ENCODE data around the gene EEPD1. TPM values are rescaled to one million over a fixed set of nuclear protein-coding genes. Genes with fewer than 3 reads are reported as not detected.
A peak's percentile ranks its signal among the peaks of the same experiment; 100 is the strongest.
"Not testable (repeated sequence)": the region's sequence is repeated elsewhere in the genome, so short reads cannot be mapped to it uniquely, and the experiment has no call there.

Gene EEPD1
- total and polyA plus RNA-seq, 7 experiments from 2014 or later: 2.2 to 15.8 (median 11.3) TPM

GRCh38 chr7:36244429-36244828 is 91.4 kb downstream of the EEPD1 start:
- no peaks in the 10 kb centered on the region for H3K4me1 ChIP-seq (ENCODE audit: control insufficient read depth in 2 of 2, insufficient read depth in 2 of 2, low read length in 2 of 2)
- H3K4me1 Mint-ChIP-seq: peaks cover 0 to 4% (median 0%) of the 10 kb centered on the region in 7 donors
- intact Hi-C loops (cut with micrococcal nuclease): no loop called here
- ATAC-seq: no peak
- no peaks in the 10 kb centered on the region for H3K9me3 ChIP-seq (ENCODE audit: control insufficient read depth in 2 of 3, low read length in 3 of 3)
- peaks cover 0 to 2% (median 0%) of the 10 kb centered on the region in 5 donors for H3K27me3 Mint-ChIP-seq
- H3K9me3 Mint-ChIP-seq: no peaks in the 10 kb centered on the region
- no peaks in the 10 kb centered on the region for H3K27me3 ChIP-seq (ENCODE audit: control insufficient read depth in 2 of 2, insufficient read depth in 2 of 2, low read length in 2 of 2)
- no peak overlapping the region for H3K4me3 Mint-ChIP-seq
- no peaks in the 10 kb centered on the region for H3K36me3 ChIP-seq (ENCODE audit: control insufficient read depth in 2 of 3, insufficient read depth in 3 of 3, low read length in 3 of 3)
- CTCF ChIA-PET: no interaction called here
- H3K36me3 Mint-ChIP-seq: no peaks in the 10 kb centered on the region
- no peak overlapping the region for H3K4me3 ChIP-seq (ENCODE audit: low read length)
- POLR2A ChIA-PET: no interaction called here
- no peak for DNase-seq
- H3K27ac ChIP-seq (ENCODE audit: low read depth, low read length): no peak overlapping the region
- H3K27ac Mint-ChIP-seq: no peak overlapping the region

GRCh38 chr7:36245684-36246299 is 92.7 kb downstream of the EEPD1 start:
- H3K4me3 Mint-ChIP-seq: no peak overlapping the region
- CTCF ChIA-PET: no interaction called here
- Histone ChIP-seq H3K4me1 (ENCODE audit: control insufficient read depth in 2 of 2, insufficient read depth in 2 of 2, low read length in 2 of 2) (no peaks in the 10 kb centered on the region), H3K4me3 (ENCODE audit: low read length) (no peak overlapping the region), H3K27me3 (ENCODE audit: control insufficient read depth in 2 of 2, insufficient read depth in 2 of 2, low read length in 2 of 2) (no peaks in the 10 kb centered on the region), H3K27ac (ENCODE audit: low read depth, low read length) (no peak overlapping the region), H3K36me3 (ENCODE audit: control insufficient read depth in 2 of 3, insufficient read depth in 3 of 3, low read length in 3 of 3) (no peaks in the 10 kb centered on the region), H3K9me3 (ENCODE audit: control insufficient read depth in 2 of 3, low read length in 3 of 3) (no peaks in the 10 kb centered on the region)
- no peak overlapping the region for H3K27ac Mint-ChIP-seq
- no peak for DNase-seq
- H3K27me3 Mint-ChIP-seq: peaks cover 0 to 2% (median 0%) of the 10 kb centered on the region in 5 donors
- ATAC-seq: no peak
- intact Hi-C loops (cut with micrococcal nuclease): no loop called here
- peaks cover 0 to 4% (median 0%) of the 10 kb centered on the region in 7 donors for H3K4me1 Mint-ChIP-seq
- no peaks in the 10 kb centered on the region for H3K36me3 Mint-ChIP-seq
- no peaks in the 10 kb centered on the region for H3K9me3 Mint-ChIP-seq
- POLR2A ChIA-PET: no interaction called here

- Mint-ChIP-seq H3K36me3 (peaks cover 0 to 10% (median 3%) of the 10 kb centered on the region in 5 donors), H3K27me3 (peaks cover 0 to 2% (median 0%) of the 10 kb centered on the region in 5 donors), H3K9me3 (peaks cover 0 to 14% (median 7%) of the 10 kb centered on the region in 11 donors), H3K27ac (peak overlapping the region in 1 of 9 donors; percentile 34), H3K4me3 (no peak overlapping the region), H3K4me1 (peaks cover 0 to 4% (median 0%) of the 10 kb centered on the region in 7 donors)
- no peak overlapping the region for H3K4me3 ChIP-seq (ENCODE audit: low read length)
- no peaks in the 10 kb centered on the region for H3K9me3 ChIP-seq (ENCODE audit: control insufficient read depth in 2 of 3, low read length in 3 of 3)
- POLR2A ChIA-PET: no interaction called here
- no peaks in the 10 kb centered on the region for H3K4me1 ChIP-seq (ENCODE audit: control insufficient read depth in 2 of 2, insufficient read depth in 2 of 2, low read length in 2 of 2)
- intact Hi-C loops (cut with micrococcal nuclease): no loop called here
- DNase-seq (no peak), ATAC-seq (no peak)
- CTCF ChIA-PET: interaction anchor here (0.7 kb wide), 1 partner anchor 17 kb away, joined by 3 read pairs; no protein-coding TSS in a partner anchor
- H3K27me3 ChIP-seq (ENCODE audit: control insufficient read depth in 2 of 2, insufficient read depth in 2 of 2, low read length in 2 of 2): no peaks in the 10 kb centered on the region
- no peak overlapping the region for H3K27ac ChIP-seq (ENCODE audit: low read depth, low read length)
- H3K36me3 ChIP-seq (ENCODE audit: control insufficient read depth in 2 of 3, insufficient read depth in 3 of 3, low read length in 3 of 3): no peaks in the 10 kb centered on the region
Observed at GRCh38 chr7:36249091-36249490, 96.0 kb downstream of the EEPD1 start.

GRCh38 chr7:36253699-36254098 is 100.6 kb downstream of the EEPD1 start:
- POLR2A ChIA-PET: no interaction called here
- intact Hi-C loops (cut with micrococcal nuclease): no loop called here

GRCh38 chr7:36258510-36259259 is 105.6 kb downstream of the EEPD1 start:
- ATAC-seq; H3K9me3 ChIP-seq (ENCODE audit: control insufficient read depth in 2 of 3, low read length in 3 of 3); H3K4me1 ChIP-seq (ENCODE audit: control insufficient read depth in 2 of 2, insufficient read depth in 2 of 2, low read length in 2 of 2); H3K4me3 Mint-ChIP-seq; H3K27ac ChIP-seq (ENCODE audit: low read depth, low read length); DNase-seq; POLR2A ChIA-PET; H3K27ac Mint-ChIP-seq; CTCF ChIA-PET; H3K4me3 ChIP-seq (ENCODE audit: low read length); H3K36me3 ChIP-seq (ENCODE audit: control insufficient read depth in 2 of 3, insufficient read depth in 3 of 3, low read length in 3 of 3); intact Hi-C loops (cut with micrococcal nuclease); H3K27me3 ChIP-seq (ENCODE audit: control insufficient read depth in 2 of 2, insufficient read depth in 2 of 2, low read length in 2 of 2): not testable (repeated sequence)
- Mint-ChIP-seq H3K9me3 (peaks cover 5 to 38% (median 19%) of the 10 kb centered on the region in 11 donors), H3K36me3 (peaks cover 6 to 23% (median 13%) of the 10 kb centered on the region in 5 donors), H3K27me3 (peaks cover 0 to 11% (median 0%) of the 10 kb centered on the region in 5 donors), H3K4me1 (peaks cover 5 to 21% (median 13%) of the 10 kb centered on the region in 7 donors)

More at GRCh38 chr7:36253699-36254098, 100.6 kb downstream of the EEPD1 start:
- Histone ChIP-seq H3K27ac (ENCODE audit: low read depth, low read length) (no peak overlapping the region), H3K36me3 (ENCODE audit: control insufficient read depth in 2 of 3, insufficient read depth in 3 of 3, low read length in 3 of 3) (no peaks in the 10 kb centered on the region), H3K27me3 (ENCODE audit: control insufficient read depth in 2 of 2, insufficient read depth in 2 of 2, low read length in 2 of 2) (no peaks in the 10 kb centered on the region), H3K9me3 (ENCODE audit: control insufficient read depth in 2 of 3, low read length in 3 of 3) (no peaks in the 10 kb centered on the region), H3K4me1 (ENCODE audit: control insufficient read depth in 2 of 2, insufficient read depth in 2 of 2, low read length in 2 of 2) (no peaks in the 10 kb centered on the region), H3K4me3 (ENCODE audit: low read length) (no peak overlapping the region)
- CTCF ChIA-PET: no interaction called here
- ATAC-seq (no peak), DNase-seq (no peak)
- Mint-ChIP-seq H3K4me3 (no peak overlapping the region), H3K36me3 (peaks cover 4 to 27% (median 13%) of the 10 kb centered on the region in 5 donors), H3K9me3 (peaks cover 5 to 48% (median 25%) of the 10 kb centered on the region in 11 donors), H3K4me1 (peaks cover 0 to 3% (median 0%) of the 10 kb centered on the region in 7 donors), H3K27ac (no peak overlapping the region), H3K27me3 (peaks cover 0 to 11% (median 0%) of the 10 kb centered on the region in 5 donors)

- Mint-ChIP-seq H3K27ac (peak overlapping the region in 1 of 9 donors; percentile 34), H3K4me3 (no peak overlapping the region), H3K36me3 (peaks cover 6 to 12% (median 8%) of the 10 kb centered on the region in 5 donors), H3K27me3 (peaks cover 0 to 10% (median 0%) of the 10 kb centered on the region in 5 donors), H3K9me3 (peaks cover 3 to 21% (median 9%) of the 10 kb centered on the region in 11 donors), H3K4me1 (peaks cover 6 to 30% (median 16%) of the 10 kb centered on the region in 7 donors)
- H3K9me3 ChIP-seq (ENCODE audit: control insufficient read depth in 2 of 3, low read length in 3 of 3): no peaks in the 10 kb centered on the region
- ATAC-seq (no peak), DNase-seq (no peak)
- no peak overlapping the region for H3K27ac ChIP-seq (ENCODE audit: low read depth, low read length)
- no peaks in the 10 kb centered on the region for H3K27me3 ChIP-seq (ENCODE audit: control insufficient read depth in 2 of 2, insufficient read depth in 2 of 2, low read length in 2 of 2)
- no peaks in the 10 kb centered on the region for H3K36me3 ChIP-seq (ENCODE audit: control insufficient read depth in 2 of 3, insufficient read depth in 3 of 3, low read length in 3 of 3)
- intact Hi-C loops (cut with micrococcal nuclease): no loop called here
- CTCF ChIA-PET: no interaction called here
- POLR2A ChIA-PET: no interaction called here
- peaks cover 0 to 1% of the 10 kb centered on the region in 2 donors for H3K4me1 ChIP-seq (ENCODE audit: control insufficient read depth in 2 of 2, insufficient read depth in 2 of 2, low read length in 2 of 2)
- no peak overlapping the region for H3K4me3 ChIP-seq (ENCODE audit: low read length)
Observed at GRCh38 chr7:36260481-36260880, 107.4 kb downstream of the EEPD1 start.
